Esophagus muscularis mucosa (tissue), 4 donors: Measurements from ENCODE around the gene APMAP. TPM values are rescaled to one million over a fixed set of nuclear protein-coding genes. Genes with fewer than 3 reads are reported as not detected.

Experiments
- DNase-seq: peaks from one replicate; pipeline ENCODE4 v3.0.0-alpha.2; 2017; ENCODE audit errors: extremely low spot score
- H3K27ac ChIP-seq, 4 donors: fragments of 200-600 bp; sonication (generic); replicated peaks in 1 of 4; 1 replicate in 3 of 4; 2 replicates in 1 of 4; pipeline ENCODE4 v1.5.1; 2016 to 2019; ENCODE audit warnings: mild to moderate bottlenecking in 1 of 4
- H3K27me3 ChIP-seq, 4 donors: fragments of 200-600 bp; sonication (generic); one replicate each; pipeline versions ENCODE4 v1.5.1 to v1.6.0; 2016 to 2019
- H3K36me3 ChIP-seq, 4 donors: fragments of 200-600 bp; sonication (generic); one replicate each; pipeline ENCODE4 v1.5.1; 2016 to 2019
- H3K4me1 ChIP-seq, 4 donors: fragments of 200-600 bp; sonication (generic); one replicate each; pipeline ENCODE4 v1.5.1; 2016 to 2019
- H3K4me3 ChIP-seq, 4 donors: fragments of 200-600 bp; sonication (generic); 1 replicate in 2 of 4; 2 replicates in 2 of 4; pipeline ENCODE4 v1.5.1; 2016 to 2019; ENCODE audit warnings: mild to moderate bottlenecking in 4 of 4, moderate library complexity in 1 of 4
- H3K9me3 ChIP-seq, 4 donors: fragments of 200-600 bp; sonication (generic); 1 replicate in 3 of 4; 2 replicates in 1 of 4; pipeline ENCODE4 v1.5.1; 2016 to 2019
- EP300 ChIP-seq: sonication (generic); formaldehyde crosslinking; IDR thresholded peaks from one replicate; pipeline ENCODE4 v1.6.1; 2017; ENCODE audit warnings: antibody characterized with exemption
- POLR2A ChIP-seq: fragments of 450-650 bp; IDR thresholded peaks from one replicate; pipeline ENCODE4 v1.6.1; 2017; ENCODE audit warnings: antibody characterized with exemption, moderate library complexity, mild to moderate bottlenecking, low read depth
- POLR2AphosphoS5 ChIP-seq, 2 donors: sonication (generic); formaldehyde crosslinking; IDR thresholded peaks; one replicate each; pipeline ENCODE4 v1.6.1; 2017; ENCODE audit warnings: antibody characterized with exemption in 2 of 2
- WGBS: methylation state at CpG from one replicate; pipeline ENCODE4 v1.1.5; 2018; 5-methylcytosine and 5-hydroxymethylcytosine counted together
- intact Hi-C: fragments of 100-400 bp; cut with DNase I; formaldehyde crosslinking; loops from one replicate; pipeline ENCODE4 v1.15.1; 2023
- total RNA-seq, 4 donors: library from RNA; depleted of rRNA; stranded (reverse); fragments of >200 nt; gene quantifications; one replicate each; pipeline versions ENCODE4 v1.1.0 to v1.2.1, GENCODE V29; 2016
- TF ChIP-seq, protein P1 (sequence below), 3 experiments: fragments of 200-600 bp in 2 of 3; fragments of 450-650 bp in 1 of 3; sonication (generic) in 2 of 3; IDR thresholded peaks; one replicate each; pipeline ENCODE4 v1.5.1; 2017 to 2019; ENCODE audit warnings: antibody characterized with exemption in 3 of 3, mild to moderate bottlenecking in 2 of 3, moderate library complexity in 1 of 3

Gene APMAP
- total RNA-seq, 4 donors from 2014 or later, result 21.6 to 35.6 (median 32.5) TPM

DNA sequence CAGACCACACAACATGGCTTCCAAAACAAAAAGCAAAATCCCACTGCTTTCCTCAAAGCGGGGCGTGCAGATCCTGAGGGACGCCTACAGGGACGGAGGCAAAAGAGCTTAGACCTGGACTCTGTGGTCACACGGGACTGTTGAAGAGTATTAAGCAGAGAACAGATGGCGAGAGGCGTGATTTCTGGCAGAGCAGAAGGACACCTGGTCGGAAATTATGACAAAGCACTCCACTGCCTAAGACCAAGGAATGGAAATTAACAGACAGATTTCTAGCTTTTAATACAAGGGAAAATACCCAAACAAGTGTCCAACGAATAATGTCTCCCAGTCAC, 28.1 kb downstream of the APMAP start:
- H3K36me3 ChIP-seq, result peaks cover 67 to 100% (median 99%) of the 10 kb centered on the region in 4 donors
- 70% methylated on average over 9 of the region's 9 CpGs for WGBS
- intact Hi-C loops, result no loop called here

DNA sequence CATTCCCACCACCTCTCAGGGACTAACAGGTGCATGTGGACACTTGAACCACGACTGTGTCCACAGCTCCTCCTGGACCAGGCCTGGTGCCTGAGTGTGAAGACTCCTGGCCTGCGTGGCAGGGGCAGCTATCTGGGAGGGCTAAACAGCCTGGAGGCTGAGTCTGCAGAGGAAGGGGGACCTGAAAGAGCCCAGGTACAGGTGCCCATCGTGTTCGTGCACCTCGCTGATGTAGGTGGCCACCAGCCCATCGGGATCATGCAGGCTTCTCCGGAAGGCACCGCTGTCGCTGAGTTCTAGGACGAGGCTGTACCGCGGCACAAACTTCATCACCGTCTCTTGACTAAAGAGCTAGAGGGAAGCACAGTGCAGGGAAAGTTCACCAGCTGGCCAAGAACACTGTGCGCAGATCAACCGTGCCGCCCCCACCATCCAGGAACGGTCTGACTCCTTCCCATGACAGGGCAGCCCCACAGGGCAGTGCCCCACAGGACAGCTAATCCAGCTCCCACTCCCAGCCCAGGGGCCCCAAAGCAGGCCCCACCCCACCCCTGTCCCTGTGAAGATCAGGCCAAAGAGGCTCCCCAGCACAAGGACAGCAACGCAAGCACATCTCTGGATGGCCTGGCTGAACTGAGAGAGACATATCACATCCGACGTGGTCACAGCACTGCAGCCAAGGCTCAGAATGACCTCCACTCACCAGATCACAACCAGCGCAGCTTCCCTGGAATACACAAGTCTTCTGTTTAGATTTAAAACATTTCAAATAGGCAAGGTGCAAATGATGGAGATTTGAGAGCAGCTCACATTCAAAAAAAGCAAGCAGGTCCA, 28.7 kb downstream of the APMAP start:
- Histone ChIP-seq H3K9me3 (no peaks in the 10 kb centered on the region), H3K4me3 (no peak overlapping the region), H3K27ac (no peak overlapping the region), H3K36me3 (peaks cover 61 to 100% (median 99%) of the 10 kb centered on the region in 4 donors), H3K4me1 (no peaks in the 10 kb centered on the region), H3K27me3 (no peaks in the 10 kb centered on the region)
- 95% methylated on average over 18 of the region's 21 CpGs for WGBS
- intact Hi-C loops, result no loop called here
- TF ChIP-seq POLR2AphosphoS5 (IDR thresholded peaks at IDR 0.05) (no peak), POLR2A (no peak), EP300 (no peak)
- TF ChIP-seq, protein P1, sequence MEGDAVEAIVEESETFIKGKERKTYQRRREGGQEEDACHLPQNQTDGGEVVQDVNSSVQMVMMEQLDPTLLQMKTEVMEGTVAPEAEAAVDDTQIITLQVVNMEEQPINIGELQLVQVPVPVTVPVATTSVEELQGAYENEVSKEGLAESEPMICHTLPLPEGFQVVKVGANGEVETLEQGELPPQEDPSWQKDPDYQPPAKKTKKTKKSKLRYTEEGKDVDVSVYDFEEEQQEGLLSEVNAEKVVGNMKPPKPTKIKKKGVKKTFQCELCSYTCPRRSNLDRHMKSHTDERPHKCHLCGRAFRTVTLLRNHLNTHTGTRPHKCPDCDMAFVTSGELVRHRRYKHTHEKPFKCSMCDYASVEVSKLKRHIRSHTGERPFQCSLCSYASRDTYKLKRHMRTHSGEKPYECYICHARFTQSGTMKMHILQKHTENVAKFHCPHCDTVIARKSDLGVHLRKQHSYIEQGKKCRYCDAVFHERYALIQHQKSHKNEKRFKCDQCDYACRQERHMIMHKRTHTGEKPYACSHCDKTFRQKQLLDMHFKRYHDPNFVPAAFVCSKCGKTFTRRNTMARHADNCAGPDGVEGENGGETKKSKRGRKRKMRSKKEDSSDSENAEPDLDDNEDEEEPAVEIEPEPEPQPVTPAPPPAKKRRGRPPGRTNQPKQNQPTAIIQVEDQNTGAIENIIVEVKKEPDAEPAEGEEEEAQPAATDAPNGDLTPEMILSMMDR (IDR thresholded peaks at IDR 0.05), result no peak
- DNase-seq, result no peak

More for the DNA sequence above, 28.1 kb downstream of the APMAP start:
- no peaks in the 10 kb centered on the region for H3K27me3 ChIP-seq
- no peak overlapping the region for H3K4me3 ChIP-seq
- H3K4me1 ChIP-seq, result no peaks in the 10 kb centered on the region
- no peak for TF ChIP-seq POLR2AphosphoS5 (IDR thresholded peaks at IDR 0.05)
- TF ChIP-seq EP300, result no peak
- TF ChIP-seq POLR2A, result no peak
- TF ChIP-seq, protein P1 (IDR thresholded peaks at IDR 0.05), result no peak
- no peaks in the 10 kb centered on the region for H3K9me3 ChIP-seq
- H3K27ac ChIP-seq, result no peak overlapping the region
- no peak for DNase-seq

DNA sequence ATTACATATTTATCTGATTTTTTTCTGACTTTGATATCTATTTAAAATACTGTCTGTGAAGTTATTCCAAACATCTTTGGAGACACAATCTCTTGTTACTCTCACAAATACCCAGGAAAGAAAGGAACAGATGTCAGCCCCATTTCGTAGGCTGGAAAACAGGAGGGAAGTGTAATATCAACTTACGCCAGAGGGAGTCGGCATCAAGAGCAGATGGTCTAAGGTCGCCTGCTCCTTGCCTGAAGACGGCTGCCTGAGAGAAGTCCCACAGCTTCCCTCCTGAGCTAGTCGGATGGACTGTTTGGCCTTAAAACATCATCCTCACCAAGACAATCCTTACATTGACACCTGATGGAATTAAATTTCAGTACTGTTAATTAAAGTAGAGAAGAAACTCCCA, 30.0 kb downstream of the APMAP start:
- Histone ChIP-seq H3K27ac (no peak overlapping the region), H3K9me3 (no peaks in the 10 kb centered on the region), H3K4me3 (no peak overlapping the region), H3K27me3 (no peaks in the 10 kb centered on the region), H3K4me1 (no peaks in the 10 kb centered on the region), H3K36me3 (peaks cover 49 to 100% (median 99%) of the 10 kb centered on the region in 4 donors)
- intact Hi-C loops, result no loop called here
- 91% methylated on average over 6 of the region's 6 CpGs for WGBS
- no peak for DNase-seq
- no peak for TF ChIP-seq POLR2AphosphoS5 (IDR thresholded peaks at IDR 0.05)
- no peak for TF ChIP-seq POLR2A
- TF ChIP-seq EP300, result no peak
- TF ChIP-seq, protein P1 (IDR thresholded peaks at IDR 0.05), result no peak

DNA sequence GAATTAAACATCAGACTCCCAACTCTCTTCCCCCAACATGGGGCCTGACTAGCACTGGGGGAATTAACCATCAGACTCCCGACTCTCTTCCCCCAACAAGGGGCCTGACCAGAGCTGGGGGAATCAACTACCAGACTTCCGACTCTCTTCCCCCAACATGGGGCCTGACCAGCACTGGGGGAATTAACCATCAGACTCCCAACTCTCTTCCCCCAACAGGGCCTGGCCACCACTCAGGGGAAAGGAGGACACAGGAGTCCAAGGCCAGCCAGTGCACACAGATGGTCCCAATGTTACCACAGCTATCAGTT, 30.4 kb downstream of the APMAP start:
- Histone ChIP-seq H3K9me3 (no peaks in the 10 kb centered on the region), H3K4me1 (no peaks in the 10 kb centered on the region), H3K27me3 (no peaks in the 10 kb centered on the region), H3K27ac (no peak overlapping the region), H3K4me3 (no peak overlapping the region), H3K36me3 (peaks cover 45 to 100% (median 98%) of the 10 kb centered on the region in 4 donors)
- intact Hi-C loops, result no loop called here
- no peak for DNase-seq
- TF ChIP-seq EP300 (no peak), POLR2A (no peak)
- whole genome bisulfite sequencing, result 81% methylated on average over 2 of the region's 2 CpGs

DNA sequence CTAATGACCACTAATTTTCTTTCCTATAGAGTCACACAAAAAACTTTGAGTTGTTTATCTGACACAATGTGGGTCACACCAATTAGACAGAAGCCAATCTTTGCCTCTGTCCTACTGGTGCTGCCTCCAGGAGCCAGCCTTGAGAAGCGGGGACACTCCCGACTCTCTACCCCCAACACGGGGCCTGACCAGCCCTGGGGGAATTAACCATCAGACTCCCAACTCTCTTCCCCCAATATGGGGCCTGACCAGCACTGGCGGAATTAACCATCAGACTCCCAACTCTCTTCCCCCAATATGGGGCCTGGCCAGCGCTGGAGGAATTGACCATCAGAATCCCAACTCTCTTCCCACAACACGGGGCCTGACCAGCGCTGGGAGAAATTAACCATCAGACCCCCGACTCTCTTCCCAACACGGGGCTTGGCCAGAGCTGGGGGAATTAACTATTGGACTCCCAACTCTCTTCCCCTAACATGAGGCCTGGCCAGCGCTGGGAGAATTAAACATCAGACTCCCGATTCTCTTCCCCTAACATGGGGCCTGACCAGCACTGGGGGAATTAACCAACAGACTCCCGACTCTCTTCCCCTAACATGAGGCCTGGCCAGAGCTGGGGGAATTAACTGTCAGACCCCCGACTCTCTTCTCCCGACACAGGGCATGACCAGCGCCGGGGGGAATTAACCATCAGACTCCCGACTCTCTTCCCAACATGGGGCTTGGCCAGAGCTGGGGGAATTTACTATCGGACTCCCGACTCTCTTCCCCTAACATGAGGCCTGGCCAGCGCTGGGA, 31.0 kb downstream of the APMAP start:
- WGBS, result 76% methylated on average over 20 of the region's 20 CpGs
- no peak overlapping the region for H3K4me3 ChIP-seq
- H3K27me3 ChIP-seq, result no peaks in the 10 kb centered on the region
- no peaks in the 10 kb centered on the region for H3K9me3 ChIP-seq
- intact Hi-C loops, result no loop called here
- H3K4me1 ChIP-seq, result no peaks in the 10 kb centered on the region
- H3K27ac ChIP-seq, result no peak overlapping the region
- H3K36me3 ChIP-seq, result peaks cover 42 to 99% (median 94%) of the 10 kb centered on the region in 4 donors
- no peak for DNase-seq
- TF ChIP-seq POLR2AphosphoS5 (IDR thresholded peaks at IDR 0.05) (no peak), POLR2A (no peak), EP300 (no peak)
- TF ChIP-seq, protein P1 (IDR thresholded peaks at IDR 0.05), result no peak
